HK-2 (cell line): Measurements from ENCODE around the gene EML6.
"Not testable (repeated sequence)": the region's sequence is repeated elsewhere in the genome, so short reads cannot be mapped to it uniquely, and the experiment has no call there.

Source experiments
- DNase-seq: peaks from one replicate; pipeline ENCODE4 v3.0.0-alpha.2; 2018; ENCODE audit not compliant: unreplicated experiment

The EML6 gene

DNA sequence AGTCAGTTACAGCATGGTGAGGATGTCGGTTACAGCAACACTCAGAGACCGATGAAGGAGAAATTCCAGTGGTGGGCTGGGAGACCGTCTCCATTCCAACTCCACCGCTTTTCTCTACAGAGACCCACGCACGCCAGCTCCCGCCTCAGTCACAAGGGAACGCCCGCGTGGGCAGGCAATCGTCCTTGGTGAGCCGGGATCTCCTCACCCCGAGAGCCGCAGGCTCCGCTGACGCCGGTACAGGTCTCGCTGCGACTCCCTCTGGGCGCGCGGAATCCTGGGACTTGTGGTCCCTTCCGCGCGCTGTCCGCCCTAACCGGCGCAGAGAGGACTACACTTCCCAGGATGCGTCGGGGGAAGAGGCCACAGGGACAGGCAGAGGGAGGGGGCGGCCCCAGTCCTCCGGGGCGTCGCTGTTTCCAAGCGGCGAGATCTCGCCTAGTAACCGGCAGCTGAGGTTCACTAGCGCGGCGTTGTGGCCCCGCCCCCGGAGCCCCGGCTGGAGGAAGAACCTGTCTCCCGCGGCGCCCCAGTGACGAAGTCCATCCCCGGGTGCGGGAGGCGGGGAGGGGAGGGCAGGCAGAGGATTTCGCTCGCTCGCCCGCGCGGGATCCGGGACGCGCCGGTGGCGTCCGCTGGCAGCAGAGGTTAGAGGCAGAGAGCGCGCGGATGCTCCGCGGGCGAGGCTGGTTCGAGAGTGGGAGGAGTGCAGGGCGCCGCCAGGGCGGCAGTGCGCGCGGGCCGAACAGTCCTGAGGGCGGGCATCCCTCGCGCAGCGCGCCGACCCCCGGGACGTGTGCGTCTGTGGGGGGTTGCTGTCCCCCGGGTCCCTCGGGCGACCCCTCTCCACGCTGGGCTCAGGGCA lies at the start of gene EML6:
TSS of gene EML6 (plus strand) at position 532 of the 865 bp plus-strand sequence. CDS start 1,400 bp downstream, outside the sequence.
- DNase-seq, result peak; percentile 99

DNA sequence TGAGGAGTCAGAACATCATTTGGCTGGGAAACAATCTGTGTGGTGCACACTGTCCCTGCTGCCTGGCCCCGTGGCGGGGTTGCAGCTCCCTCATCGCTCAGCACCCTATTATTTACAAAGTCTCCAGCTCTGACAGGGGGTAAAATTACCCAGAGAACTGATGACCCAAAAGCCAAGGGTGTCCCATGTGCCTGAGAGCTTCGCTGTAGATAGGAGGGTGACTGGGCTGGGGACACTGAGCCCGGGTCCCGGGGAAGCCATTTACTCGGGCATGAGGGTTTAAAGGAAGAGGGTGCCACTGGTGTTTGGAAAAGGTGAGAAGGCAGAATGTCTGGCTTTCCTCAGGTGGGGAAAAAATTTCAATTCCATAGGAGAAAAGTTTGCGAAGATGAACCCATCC lies 48.2 kb upstream of the EML6 start:
- DNase-seq, result no peak

DNA sequence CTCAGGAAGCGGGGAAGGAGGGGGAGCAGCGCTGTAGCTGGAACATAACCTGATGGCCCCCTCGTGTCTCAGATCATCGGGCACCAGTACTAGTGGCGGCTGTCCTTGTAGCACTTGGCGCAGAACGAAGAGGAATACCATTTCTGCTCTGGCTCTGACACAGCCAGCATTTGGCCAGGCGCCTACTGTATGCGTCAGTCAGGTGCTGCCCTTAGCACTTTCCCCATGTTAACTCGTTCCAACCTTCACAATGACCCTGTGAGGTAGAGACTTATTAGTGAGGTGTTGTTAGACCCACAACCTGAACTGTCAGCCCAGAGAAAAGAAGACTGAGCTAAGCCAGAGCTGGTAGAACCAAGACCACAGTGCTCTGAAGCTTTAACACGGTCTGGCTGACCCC lies 47.7 kb upstream of the EML6 start:
- DNase-seq, result no peak

DNA sequence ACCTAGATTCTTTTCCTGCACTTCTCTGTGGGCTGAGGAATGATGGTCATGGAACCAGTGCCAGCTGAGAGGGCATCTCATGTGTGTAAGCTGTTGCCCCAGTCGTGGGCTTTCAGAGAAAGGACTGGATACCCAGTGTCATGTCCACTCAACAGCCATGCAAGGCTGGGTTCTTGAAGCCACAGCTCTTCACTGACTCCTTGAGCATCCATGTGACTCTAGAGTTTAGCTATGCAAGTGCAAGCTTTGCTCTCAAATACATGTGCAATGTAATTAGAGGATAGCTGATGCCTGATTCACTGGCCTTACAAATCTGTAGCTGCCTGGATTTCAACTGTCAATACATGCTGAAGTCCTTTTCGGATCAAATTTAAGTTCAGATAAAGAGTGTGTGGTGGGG lies 46.8 kb upstream of the EML6 start:
- DNase-seq, result no peak

DNA sequence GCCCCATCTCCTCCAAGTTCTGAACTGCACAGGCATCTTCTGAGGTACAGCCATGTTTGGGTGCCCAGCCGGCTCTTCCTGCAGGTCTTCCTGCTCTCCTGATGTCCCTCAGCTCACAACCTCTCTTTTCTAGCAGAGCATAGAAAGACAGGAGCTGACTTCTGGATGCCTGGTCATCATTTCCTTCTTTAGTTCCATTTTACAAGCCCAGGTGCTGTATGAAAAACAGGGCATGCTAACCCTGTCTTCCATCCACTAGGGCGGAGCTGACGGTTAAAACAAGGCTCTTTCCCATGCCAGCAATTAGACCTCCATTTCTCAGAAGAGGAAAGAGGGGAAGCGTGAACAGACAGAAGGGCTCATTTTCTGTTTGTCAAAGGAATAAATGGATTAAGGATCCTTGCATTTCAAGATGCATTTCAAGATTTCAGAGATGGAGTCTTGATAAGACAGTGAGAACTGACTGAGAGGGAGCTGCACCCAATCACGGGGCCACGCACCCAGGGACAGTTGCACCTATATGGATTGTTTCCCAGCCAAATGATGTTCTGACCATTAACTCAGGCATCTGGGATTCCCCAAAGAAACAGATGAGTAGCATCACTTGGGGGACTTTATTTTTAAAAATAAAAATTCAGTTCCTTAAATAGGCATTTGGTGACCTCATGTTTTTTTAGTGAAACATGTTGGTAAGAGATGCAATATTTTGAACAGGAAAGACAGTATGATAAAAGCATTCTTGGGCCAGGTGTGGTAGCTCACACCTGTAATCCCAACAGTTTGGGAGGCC lies 45.8 kb upstream of the EML6 start:
- no peak for DNase-seq

DNA sequence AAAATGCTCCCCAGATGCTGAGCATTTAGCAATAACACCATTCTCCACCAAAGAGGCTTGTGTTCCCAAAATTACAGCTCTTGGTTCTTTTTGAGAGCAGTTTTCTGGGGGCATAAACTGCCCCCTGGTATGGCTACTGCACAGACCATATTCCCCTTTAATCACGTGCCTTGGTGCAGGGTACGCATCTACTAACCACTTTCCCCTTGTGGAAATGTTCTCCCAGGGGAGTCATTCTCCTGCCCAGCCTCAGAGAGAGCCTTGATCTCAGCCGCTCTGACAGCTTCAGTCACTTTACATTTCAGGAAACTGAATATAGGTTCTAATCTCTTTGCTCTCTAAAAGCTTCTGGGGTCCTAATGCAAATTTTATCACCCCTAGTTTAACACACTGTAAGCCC lies 44.7 kb upstream of the EML6 start:
- DNase-seq, result no peak

DNA sequence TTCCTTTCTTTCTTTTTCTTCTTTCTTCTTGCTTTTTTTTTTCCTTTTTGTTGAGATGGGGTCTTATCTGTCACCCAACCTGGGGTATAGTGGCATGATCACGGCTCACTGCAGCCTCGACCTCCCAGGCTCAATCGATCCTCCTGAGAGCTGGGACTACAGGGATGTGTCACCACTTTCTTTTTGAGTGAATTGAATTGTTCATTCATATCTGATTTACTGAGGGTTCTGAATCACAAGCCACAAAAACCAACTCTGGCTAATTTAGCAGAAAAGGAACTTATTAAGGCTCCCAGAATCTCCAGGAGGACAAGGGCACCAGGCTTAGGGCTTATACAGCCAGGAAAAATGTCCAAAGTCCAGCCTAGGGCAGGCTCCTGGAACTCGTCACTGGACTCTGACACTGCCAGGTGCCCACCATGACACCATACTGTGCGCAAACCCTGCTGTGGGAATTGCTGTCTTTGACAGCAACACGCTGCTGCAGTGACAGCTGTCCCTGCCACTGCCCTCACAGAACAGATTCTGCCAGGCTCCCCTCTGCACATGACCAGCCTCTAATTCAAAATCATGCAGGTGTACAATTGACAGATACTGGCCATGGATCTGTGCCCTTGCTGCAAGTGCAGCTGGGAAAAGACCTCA lies 42.9 kb upstream of the EML6 start:
- DNase-seq, result no peak

DNA sequence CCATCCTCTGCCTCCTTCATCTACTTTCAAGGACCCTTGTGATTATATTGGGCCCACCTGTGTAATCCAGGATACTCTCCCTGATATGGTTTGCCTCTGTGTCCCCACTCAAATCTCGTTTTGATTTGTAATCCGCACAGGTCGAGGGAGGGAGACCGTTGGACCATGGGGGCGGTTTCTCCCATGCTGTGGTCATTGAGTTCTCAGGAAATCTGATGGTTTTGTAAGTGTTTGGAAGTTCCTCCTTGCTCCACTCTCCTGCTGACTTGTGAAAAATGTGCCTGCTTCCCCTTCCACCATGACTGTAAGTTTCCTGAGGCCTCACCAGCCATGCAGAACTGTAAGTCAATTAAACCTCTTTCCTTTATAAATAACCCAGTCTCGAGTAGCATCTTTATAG lies 42.0 kb upstream of the EML6 start:
- DNase-seq, result no peak

DNA sequence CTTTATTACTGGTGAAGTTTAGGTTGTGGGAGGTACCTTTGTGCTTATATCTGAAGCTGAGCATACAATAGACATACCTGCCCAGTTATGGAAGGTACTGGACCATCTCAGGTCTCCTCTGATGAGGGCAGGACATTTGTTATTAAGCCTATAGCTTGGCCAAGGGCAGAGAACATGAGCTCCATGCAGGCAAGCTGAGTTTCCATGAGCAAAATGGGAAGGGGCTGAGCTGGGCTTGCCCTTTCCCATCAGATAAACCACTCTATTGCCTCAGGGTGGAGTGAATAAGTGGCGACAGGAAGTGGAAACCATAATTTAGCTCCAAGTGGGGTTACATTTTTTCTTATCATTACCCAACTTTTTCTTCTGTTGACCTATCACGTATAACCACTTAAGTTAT lies 39.9 kb upstream of the EML6 start:
- no peak for DNase-seq

DNA sequence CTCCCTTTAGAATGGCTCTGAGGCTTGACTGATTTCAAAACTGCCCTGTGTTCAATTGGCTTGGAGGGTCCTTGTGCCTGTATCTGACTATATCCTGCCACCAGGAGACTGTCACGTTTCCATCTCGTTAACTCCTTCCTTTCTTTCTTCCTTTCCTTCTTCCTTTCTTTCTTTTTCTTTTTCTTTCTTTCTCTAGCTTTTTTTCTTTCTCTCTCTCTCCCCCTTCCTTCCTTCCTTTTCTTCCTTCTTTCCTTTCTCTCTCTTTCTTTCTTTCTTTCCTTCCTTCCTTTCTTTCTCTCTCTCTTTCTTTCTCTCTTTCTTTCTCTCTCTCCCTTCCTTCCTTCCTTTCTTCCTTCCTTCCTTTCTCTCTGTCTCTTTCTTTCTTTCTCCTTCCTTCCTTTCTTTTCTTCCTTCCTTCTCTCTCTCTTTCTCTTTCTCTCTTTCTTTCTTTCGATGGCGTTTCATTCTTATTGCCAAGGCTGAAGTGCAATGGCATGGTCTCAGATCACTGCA lies 38.1 kb upstream of the EML6 start:
- no peak for DNase-seq

DNA sequence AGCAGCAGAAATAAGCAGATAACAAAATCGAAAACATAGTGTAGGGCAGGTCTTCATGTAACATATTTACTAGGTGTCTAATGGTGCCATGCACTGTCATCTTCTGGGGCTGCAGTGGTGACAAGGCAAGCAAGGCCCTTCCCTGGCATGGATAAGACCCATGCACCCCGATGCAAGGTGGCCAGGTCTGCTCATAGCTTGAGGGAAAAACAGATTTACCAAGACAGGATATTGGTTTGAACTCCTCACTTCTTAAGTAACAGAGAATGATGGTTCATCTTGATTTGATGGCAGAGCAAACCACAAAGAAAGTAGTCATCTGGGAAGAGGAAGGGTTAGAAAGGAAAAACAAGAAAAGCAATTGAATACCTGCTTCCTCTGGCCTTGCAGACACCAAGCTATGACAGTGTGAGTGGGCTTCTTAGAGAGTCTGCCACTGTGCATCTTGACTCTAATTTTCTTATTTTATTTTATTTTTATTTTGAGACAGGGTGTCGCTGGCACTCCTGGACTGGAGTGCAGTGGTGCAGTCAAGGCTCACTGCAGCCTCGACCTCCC lies 35.8 kb upstream of the EML6 start:
- DNase-seq, result no peak

DNA sequence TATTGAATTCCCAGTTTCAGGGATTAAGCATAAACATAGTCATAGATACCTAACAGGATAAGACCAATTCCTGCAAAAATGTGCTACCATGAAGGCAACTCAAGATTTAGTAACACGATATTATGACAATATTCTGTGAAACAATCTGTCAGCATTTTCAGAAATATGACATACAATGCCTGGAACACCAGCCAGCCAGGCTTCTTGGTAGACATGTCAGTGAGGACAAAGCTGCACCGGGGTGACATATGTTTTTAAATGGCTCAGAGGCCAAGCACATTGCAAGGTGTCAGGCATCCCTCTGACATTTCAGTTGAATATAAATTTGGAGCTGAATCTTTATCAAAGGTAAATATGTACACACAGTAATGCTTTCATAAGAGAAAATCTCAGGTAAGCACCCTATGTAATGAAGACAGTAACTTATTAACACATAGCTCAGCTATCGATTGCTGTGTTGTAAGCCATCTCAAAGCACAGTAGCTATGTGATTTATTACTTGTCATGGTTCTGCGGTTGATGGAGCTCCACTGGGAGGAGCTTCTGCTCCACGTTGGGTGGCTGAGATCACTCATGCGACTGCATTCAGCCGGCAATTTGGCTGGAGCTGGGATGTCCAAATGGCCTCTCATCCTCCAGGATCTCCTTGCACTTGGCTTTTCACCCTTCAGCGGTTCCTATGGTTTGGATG lies 31.9 kb upstream of the EML6 start:
- no peak for DNase-seq

DNA sequence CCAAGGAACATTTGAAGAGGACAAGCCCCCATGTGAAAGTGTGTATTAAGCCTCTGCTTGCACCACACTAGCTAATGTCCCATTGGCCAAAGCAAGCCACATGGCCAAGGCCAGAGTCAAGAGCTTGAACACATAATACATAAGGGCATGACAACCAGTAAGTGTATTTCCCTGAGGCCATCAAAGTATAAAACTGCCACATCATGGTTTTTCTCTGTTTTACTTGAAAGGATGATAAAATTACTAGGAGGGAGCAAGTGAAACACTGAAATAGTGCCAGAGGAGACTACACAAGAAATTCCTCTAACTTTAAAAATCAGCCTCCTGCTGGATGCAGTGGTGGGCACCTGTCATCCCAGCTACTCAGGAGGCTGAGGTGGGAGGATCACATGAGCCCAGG lies 30.9 kb upstream of the EML6 start:
- no peak for DNase-seq

DNA sequence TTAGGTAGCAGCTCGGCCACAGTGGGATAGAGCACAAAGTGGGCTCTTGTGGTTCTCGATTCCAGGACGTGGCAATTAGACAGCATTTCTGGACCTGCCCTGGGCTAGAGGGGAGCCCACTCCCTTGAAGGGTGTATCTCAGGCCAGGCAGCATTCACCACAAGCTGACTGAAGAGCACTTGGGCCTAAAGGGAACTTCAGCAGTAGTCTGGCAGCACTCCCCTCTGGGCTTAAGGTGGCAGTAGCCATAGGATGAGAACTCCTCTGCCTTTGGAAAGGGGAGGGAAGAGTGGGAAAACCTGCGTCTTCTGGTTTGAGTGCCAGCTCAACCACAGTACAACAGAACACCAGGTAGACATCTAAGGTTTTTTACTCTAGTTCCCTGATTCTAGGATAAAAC lies 28.1 kb upstream of the EML6 start:
- no peak for DNase-seq

DNA sequence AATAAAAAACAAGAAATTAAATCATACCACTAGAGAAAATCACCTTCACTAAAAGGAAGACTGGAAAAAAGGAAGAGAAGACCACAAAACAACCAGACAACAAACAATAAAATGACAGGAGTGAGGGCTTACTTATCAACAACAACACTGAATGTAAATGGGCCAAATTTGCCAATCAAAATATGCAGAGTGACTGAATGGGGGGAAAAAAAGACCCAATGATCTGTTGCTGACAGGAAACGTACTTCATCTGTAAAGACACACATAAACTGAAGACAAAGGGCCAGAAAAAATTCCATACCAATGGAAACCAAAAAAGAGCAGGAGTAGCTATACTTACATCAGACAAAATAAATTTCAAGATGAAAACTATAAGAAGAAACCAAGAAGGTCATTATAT lies 25.5 kb upstream of the EML6 start:
- DNase-seq, result no peak

DNA sequence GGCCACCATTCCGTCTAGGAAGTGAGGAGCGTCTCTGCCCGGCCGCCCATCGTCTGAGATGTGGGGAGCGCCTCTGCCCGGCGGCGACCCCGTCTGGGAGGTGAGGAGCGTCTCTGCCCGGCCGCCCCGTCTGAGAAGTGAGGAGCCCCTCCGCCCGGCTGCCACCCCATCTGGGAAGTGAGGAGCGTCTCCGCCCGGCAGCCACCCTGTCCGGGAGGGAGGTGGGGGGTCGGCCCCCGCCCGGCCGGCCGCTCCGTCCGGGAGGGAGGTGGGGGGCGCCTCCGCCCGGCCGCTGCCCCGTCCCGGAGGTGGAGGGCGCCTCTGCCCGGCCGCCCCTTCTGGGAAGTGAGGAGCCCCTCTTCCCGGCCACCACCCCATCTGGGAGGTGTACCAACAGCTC lies 24.5 kb upstream of the EML6 start:
- not testable (repeated sequence) for DNase-seq

DNA sequence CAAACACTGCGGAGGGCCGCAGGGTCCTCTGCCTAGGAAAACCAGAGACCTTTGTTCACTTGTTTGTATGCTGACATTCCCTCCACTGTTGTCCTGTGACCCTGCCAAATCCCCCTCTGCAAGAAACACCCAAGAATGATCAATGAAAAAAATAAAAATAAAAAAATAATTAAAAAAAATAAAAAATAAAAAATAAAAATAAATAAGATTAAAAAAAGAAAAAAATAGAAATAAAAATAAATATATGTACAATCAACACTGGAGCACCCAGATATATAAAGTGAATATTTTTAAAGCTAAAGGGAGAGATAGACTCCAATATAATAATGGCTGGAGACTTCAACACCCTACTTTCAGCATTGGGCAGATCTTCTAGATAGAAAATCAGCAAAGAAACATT lies 23.8 kb upstream of the EML6 start:
- no peak for DNase-seq

DNA sequence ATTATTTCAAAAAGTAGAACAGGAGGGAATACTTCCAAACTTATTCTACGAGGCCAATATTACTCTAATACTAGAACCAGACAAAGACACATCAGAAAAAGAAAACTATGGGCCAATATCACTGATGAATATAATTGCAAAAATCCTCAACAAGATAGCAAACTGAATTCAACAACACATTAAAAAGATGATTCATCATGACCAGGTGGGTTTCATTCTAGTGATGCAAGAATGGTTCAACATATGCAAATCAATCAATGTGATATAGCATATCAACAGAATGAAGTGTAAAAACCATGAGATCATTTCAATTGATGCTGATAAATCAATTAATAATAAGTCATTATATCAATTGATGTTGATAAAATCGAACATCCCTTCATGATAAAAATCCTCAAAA lies 22.4 kb upstream of the EML6 start:
- DNase-seq, result no peak

DNA sequence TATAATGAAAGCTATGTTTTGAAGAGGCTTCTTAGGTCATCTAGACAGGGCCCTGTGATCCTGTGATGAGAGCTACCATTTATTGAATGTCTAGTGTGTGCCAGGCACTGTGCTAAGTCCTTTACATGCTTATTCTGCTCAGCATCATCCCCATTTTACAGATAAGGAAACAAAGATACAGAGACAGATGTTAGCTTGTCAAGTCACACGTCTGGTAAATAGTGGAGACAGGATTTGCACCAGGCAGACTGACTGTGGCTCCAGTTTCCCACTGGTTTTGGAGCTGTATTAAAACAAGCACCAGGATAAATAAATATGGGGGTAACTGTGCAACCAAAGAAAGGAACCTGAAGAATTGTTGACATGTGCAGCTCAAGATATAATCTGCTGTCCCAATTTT lies 19.2 kb upstream of the EML6 start:
- DNase-seq, result no peak

DNA sequence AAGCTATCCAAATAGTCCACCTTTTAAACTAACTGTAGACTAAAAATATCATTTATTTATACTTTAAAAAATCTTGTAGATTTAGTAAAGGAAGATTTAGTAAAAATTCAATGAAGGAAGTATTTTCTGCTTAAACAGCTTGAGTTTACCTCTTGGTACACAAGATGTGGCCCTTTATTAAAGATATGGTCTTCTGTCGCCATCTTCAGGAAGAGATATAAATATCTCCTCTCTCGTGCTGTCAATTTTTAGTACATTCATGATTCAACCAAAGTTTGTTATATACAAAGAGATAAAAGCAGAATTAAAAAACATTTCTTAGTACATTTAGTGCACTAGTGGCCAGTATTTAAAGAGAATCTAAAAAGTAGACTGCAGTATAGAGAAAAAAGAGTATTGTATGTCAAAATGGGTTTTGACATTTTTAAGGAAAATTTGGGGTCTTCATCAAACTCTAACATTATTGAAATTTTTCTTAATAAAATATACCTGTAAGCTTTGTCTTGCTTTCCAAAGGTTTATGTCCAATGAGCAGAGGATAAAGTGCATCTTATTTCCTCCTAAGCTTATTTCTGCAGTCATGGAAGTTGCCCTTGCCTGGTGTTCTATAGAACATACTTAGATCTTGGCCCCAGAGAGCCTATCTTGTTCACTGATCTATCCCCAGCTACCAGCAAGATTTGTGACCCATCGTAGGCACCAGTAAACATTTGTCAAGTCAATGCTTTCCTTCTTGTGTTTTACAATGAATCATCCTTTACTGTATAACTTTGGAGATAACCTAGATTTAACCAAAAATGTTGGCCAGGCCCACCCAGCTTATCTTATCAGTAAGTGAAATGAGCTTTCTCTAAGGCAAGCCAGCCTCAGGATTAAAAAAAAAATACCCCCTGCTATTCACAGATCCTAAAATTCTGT lies 18.5 kb upstream of the EML6 start:
- no peak for DNase-seq
